Measurements from ENCODE around the gene NFKBIZ. TPM values are rescaled to one million over a fixed set of nuclear protein-coding genes. Genes with fewer than 3 reads are reported as not detected.
A peak's percentile ranks its signal among the peaks of the same experiment; 100 is the strongest.

NFKBIZ gene, protein sequence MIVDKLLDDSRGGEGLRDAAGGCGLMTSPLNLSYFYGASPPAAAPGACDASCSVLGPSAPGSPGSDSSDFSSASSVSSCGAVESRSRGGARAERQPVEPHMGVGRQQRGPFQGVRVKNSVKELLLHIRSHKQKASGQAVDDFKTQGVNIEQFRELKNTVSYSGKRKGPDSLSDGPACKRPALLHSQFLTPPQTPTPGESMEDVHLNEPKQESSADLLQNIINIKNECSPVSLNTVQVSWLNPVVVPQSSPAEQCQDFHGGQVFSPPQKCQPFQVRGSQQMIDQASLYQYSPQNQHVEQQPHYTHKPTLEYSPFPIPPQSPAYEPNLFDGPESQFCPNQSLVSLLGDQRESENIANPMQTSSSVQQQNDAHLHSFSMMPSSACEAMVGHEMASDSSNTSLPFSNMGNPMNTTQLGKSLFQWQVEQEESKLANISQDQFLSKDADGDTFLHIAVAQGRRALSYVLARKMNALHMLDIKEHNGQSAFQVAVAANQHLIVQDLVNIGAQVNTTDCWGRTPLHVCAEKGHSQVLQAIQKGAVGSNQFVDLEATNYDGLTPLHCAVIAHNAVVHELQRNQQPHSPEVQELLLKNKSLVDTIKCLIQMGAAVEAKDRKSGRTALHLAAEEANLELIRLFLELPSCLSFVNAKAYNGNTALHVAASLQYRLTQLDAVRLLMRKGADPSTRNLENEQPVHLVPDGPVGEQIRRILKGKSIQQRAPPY
- total RNA-seq, result 10 to 100 TPM; 13.8 to 78.8 TPM
- polyA plus RNA-seq, result 10 to 100 TPM in 1 of 2 donors, 1 to 10 TPM in 1; 4.8 to 33.7 TPM

- no peak for TF ChIP-seq RXRA (IDR thresholded peaks at IDR 0.05)
- peak in 1 of 2 donors; percentile 33 for TF ChIP-seq JUND (IDR thresholded peaks at IDR 0.05)
- peak; percentile 51 for TF ChIP-seq REST (IDR thresholded peaks at IDR 0.05)
- no peak for TF ChIP-seq FOXA1 (IDR thresholded peaks at IDR 0.05)
- peak; percentile 20 for TF ChIP-seq YY1 (IDR thresholded peaks at IDR 0.05)
- TF ChIP-seq RAD21 (IDR thresholded peaks at IDR 0.05), result peak in 1 of 2 donors; percentile 1
- TF ChIP-seq GABPA (IDR thresholded peaks at IDR 0.05 in 1 of 2, conservative IDR thresholded peaks at IDR 0.05 in 1 of 2), result peak in 1 of 2 donors; percentile 18
- peak; percentile 63 to 71 for TF ChIP-seq HNF4A (conservative IDR thresholded peaks at IDR 0.05)
- peak; percentile 75 for TF ChIP-seq TAF1 (conservative IDR thresholded peaks at IDR 0.05)
- TF ChIP-seq, protein P1, sequence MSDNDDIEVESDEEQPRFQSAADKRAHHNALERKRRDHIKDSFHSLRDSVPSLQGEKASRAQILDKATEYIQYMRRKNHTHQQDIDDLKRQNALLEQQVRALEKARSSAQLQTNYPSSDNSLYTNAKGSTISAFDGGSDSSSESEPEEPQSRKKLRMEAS (IDR thresholded peaks at IDR 0.05), result no peak
- TF ChIP-seq EGR1 (IDR thresholded peaks at IDR 0.05; ENCODE audit: low read depth in 2 of 2), result peak in 1 of 2 donors; percentile 47
- TF ChIP-seq SP1 (IDR thresholded peaks at IDR 0.05), result peak; percentile 60
- no peak for TF ChIP-seq FOXA2 (IDR thresholded peaks at IDR 0.05)
- TF ChIP-seq, protein P2, sequence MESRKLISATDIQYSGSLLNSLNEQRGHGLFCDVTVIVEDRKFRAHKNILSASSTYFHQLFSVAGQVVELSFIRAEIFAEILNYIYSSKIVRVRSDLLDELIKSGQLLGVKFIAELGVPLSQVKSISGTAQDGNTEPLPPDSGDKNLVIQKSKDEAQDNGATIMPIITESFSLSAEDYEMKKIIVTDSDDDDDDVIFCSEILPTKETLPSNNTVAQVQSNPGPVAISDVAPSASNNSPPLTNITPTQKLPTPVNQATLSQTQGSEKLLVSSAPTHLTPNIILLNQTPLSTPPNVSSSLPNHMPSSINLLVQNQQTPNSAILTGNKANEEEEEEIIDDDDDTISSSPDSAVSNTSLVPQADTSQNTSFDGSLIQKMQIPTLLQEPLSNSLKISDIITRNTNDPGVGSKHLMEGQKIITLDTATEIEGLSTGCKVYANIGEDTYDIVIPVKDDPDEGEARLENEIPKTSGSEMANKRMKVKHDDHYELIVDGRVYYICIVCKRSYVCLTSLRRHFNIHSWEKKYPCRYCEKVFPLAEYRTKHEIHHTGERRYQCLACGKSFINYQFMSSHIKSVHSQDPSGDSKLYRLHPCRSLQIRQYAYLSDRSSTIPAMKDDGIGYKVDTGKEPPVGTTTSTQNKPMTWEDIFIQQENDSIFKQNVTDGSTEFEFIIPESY (IDR thresholded peaks at IDR 0.05), result no peak
- no peak for TF ChIP-seq ATF3 (IDR thresholded peaks at IDR 0.05)
- TF ChIP-seq HNF4G (IDR thresholded peaks at IDR 0.05), result no peak
- no peak for TF ChIP-seq NR2F2 (IDR thresholded peaks at IDR 0.05)
- TF ChIP-seq, protein P3, sequence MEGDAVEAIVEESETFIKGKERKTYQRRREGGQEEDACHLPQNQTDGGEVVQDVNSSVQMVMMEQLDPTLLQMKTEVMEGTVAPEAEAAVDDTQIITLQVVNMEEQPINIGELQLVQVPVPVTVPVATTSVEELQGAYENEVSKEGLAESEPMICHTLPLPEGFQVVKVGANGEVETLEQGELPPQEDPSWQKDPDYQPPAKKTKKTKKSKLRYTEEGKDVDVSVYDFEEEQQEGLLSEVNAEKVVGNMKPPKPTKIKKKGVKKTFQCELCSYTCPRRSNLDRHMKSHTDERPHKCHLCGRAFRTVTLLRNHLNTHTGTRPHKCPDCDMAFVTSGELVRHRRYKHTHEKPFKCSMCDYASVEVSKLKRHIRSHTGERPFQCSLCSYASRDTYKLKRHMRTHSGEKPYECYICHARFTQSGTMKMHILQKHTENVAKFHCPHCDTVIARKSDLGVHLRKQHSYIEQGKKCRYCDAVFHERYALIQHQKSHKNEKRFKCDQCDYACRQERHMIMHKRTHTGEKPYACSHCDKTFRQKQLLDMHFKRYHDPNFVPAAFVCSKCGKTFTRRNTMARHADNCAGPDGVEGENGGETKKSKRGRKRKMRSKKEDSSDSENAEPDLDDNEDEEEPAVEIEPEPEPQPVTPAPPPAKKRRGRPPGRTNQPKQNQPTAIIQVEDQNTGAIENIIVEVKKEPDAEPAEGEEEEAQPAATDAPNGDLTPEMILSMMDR (IDR thresholded peaks at IDR 0.05; ENCODE audit: low read depth, low read length, missing input control), result no peak
- peak; percentile 96 for DNase-seq (ENCODE audit: low spot score)
- H3K36me3 ChIP-seq (ENCODE audit: control insufficient read depth in 4 of 4, insufficient read depth in 3 of 4, low read depth in 1 of 4, low read length in 3 of 4), result peaks cover 11 to 22% (median 21%) of the 10 kb centered on the region in 4 donors
- peak within 1 kb of the TSS; percentile 97 to 99 for H3K27ac ChIP-seq (ENCODE audit: low read depth in 1 of 2, low read length in 2 of 2)
- no peaks in the 10 kb centered on the region for H3K9me3 ChIP-seq (ENCODE audit: control insufficient read depth in 4 of 4, low read length in 3 of 4)
- peaks cover 6 to 44% (median 16%) of the 10 kb centered on the region in 4 donors for H3K4me1 ChIP-seq (ENCODE audit: control insufficient read depth in 4 of 4, insufficient read depth in 4 of 4, low read length in 3 of 4)
- H3K4me3 ChIP-seq (ENCODE audit: low read depth in 1 of 3, low read length in 3 of 3), result peak within 1 kb of the TSS; percentile 76 to 97 (median 94)
- H3K9ac ChIP-seq (ENCODE audit: low read depth in 1 of 2, low read length in 2 of 2), result peak within 1 kb of the TSS; percentile 95 to 96
- under 1% methylated on average over 95 of the region's 95 CpGs for WGBS
- no peaks in the 10 kb centered on the region for H3K27me3 ChIP-seq (ENCODE audit: control insufficient read depth in 4 of 4, insufficient read depth in 4 of 4, low read length in 3 of 4)
These were observed at the start of gene NFKBIZ for GRCh38 chr3:101848754-101849713. Gene NFKBIZ, plus strand, starts transcription at chr3:101849514. Its CDS starts 115 bp downstream, at chr3:101849629.

Measured in liver (tissue), 9 donors.